NCI-H187 treated with DMSO at 0.1 percent for 48 hours (cell line): ENCODE measurements around the gene SPN.
"Not testable (repeated sequence)": the region's sequence is repeated elsewhere in the genome, so short reads cannot be mapped to it uniquely, and the experiment has no call there.

Source experiments
- DNase-seq: peaks from one replicate; lab custom pipeline; 2025; lab: John Stamatoyannopoulos, UW

SPN gene

DNA sequence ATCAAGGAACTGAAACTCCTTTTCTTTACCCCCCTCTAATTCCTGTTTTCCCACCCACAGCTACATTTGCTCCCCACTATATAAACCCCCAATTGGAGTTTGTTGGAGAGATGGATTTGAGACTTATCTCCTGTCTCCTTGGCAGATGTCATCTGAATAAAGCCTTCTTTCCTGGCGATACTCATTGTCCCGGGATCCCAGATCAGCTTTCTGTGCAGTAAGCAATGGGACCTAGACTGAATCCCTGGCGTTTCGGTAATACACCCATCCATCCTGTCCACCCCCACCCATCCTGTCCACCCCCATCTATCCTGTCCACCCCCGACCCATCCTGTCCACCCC is 38.1 kb downstream of the SPN start:
- no peak for DNase-seq

DNA sequence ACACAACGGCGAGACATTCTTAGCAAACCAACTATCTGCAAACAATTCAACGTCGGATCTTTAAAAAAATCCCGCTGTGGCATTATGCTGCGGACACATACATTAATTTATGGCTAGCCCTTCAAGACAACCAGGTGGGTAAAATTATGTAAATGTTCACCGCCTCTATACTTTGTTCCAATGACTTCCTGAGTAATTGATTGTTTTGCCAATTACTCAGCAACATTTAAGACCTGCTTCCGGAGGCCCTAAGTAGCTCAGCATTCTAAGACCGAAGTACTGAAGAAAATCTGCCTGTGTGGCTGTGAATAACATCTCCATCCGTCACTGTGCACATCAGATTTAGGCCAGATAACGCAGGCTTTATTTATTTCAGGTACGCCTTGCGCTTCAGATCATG is 39.2 kb downstream of the SPN start:
- DNase-seq = no peak

DNA sequence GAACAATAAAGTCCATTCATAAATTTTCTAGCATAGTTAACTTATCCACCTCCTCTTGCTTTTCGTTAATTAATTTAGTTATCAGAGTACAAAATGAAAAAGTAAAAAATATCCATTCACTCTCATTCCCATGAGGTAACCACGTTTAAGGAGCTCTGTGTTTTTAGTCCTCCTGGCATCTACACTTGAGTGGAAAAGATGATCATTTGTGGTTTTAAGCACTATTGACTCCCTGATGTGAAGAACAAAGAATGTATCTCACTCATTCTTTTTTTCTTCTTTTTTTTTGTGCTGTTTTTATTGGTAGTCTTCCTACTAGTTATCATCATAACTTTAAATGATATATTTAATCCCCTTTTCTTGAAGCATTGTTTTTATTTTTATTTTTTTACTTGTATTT is 42.0 kb downstream of the SPN start:
- no peak for DNase-seq

DNA sequence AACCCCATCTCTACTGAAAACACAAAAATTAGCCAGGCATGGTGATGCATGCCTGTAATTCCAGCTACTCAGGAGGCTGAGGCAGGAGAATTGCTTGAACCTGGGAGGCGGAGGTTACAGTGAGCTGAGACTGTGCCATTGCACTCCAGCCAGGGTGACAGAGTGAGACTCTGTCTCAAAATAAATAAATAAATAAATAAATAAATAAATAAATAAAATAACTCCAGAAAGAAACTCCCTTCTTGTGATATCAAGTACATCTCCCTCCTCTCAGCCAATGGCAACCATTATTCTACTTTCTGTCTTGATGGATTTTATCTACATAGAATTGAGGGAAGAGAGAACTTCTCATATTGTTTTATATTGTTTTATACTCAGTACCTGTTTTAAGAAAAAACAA is 44.1 kb downstream of the SPN start:
- not testable (repeated sequence) for DNase-seq

DNA sequence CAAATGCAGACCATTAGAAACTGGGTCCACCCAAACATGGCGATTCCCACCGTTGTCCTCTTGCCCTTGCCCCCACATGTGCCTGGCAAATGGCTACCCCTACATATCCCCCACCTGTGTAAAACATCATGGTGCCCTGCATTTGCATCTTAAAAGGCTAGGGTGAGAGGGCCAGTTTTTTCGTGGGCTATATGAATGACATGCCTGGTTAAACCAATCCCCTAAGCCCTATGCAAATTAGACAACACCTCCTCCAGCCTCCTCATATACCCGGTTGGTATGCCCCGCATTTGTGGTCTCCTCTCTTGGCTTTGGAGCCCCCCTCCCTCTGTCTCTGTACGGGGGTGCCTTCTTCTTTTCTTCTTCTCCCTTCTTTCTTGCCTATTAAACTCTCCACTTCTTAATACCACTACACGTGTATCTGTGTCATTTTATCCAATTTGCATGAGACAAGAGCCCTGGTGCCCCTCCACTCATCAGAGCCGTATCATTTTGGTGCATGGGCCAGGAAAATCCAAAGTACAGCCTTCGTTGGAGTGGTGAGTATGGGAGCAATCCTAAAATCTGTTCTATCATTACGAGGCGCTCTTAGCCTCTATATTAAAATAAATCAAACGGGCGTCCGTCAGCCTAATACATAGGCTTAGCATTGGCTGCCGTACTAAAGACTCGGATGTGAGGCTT is 46.0 kb downstream of the SPN start:
- DNase-seq = no peak

DNA sequence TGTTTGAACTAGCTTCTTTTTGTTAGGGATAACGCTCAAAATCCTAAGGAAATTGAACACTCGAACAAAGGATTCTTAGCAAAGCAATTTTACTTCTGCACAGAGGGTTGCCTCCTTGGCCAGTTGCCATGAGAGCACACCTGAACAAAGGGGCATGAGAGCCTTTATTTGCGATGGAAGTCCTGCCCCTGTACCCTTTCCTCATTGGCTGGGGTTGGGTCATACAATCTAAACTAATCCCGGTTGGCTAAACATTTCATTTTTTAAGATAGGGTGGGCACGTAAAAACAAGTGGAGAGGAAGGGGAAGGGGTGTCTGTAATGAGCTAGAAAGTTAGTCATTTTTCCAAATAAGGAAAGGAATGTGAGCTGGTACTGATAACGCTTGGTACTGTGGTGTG is 46.6 kb downstream of the SPN start:
- not testable (repeated sequence) for DNase-seq

DNA sequence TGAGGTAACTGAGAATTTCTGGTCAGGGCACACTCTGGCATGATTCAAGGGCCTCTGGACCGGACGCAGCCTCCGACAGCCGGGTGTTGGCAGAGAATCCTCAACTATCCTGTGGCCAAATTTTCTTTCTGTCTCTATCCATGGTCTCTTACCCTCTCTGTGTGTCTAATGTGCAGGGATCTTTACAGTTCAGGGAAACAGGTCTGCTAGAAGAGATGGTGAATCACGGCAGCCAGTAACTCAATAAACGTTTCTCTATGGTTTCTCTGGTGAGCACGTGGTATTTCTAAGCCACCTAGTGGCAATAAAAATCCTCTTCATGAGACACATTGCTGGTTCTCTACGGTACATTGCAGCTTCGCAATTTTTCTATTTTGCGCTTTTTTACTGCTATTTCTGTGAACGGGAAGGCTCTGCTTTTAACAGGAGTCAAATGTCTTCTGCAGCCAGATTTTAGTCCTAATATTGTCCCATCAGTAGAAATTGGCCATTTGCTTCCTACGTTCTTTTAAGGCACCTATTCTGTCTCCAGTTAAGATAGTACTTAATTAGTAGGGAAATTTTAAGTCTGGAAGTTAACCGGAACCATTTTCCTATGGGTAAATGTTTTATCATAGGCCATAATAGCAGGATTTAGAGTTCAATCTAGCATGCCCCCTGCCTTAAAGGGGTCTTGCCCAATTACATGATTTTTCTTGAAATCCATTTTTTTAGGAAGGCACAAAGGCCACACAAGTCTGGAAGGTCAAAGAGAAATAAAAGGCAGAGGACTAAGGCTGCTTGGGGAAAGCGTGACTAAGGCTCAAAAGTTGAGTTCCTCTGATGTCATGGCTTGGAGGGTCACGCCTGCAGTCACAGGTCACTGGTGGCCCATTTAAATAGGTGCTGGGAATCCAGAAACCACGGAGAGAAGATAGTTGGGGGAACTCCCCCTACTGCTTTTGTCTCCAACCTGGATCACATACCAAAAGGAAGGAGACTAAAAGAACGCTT is 47.5 kb downstream of the SPN start:
- DNase-seq = no peak

DNA sequence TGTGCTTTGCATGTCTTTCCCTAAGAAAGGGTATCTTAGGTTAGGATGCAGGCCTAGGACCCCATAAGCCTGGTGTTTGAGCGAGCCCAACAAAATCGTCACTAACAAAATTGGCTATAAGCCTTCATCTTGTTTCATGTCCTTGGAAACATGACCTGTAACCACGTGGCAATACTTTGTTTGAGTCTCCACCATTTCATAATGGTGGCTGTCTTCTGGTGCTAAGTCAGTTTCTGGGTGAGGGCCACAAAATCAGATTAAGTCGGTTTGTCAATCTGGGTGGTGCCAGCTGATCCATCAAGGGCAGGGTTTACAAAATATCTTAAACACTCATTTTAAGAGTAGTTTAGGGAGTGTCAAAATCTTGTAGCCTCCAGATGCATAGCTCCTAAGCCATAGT is 49.8 kb downstream of the SPN start:
- DNase-seq = no peak

DNA sequence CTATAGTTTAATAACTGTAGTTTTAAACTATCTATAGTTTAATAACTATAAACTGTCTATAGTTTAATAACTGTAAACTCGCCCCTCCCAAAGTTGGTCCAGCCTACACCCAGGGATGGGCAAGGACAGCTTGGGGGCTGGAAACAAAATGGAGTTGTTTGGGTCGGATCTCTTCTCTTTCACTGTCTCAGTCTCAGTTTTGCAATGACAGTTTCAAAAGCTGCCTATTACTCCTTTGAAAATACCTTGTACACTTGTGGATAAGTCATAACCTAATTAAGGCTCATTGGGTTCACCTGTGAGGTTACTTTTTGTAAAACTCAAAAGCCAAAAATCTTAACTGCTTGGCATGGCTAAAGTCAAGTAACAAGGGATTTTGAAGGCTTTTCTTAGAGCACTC is 51.3 kb downstream of the SPN start:
- no peak for DNase-seq

DNA sequence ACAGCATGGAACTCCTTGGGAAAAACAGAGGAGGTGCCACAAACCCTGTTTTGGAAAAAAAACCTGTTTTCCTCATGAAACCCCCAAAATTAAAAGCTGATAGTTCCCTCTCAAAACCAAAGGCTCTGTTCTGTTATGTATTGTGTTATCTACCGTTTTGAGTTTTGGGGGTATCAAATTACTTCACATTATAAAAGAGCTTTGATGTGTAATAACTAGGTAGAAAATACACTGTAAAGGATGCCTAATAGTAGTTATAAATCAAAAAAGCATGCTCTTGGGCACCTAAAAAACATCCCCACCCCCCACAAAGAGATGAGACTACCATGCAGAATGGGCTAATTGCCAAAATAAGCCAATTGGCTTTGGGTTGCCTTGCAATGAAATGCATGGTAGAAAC is 51.9 kb downstream of the SPN start:
- no peak for DNase-seq

DNA sequence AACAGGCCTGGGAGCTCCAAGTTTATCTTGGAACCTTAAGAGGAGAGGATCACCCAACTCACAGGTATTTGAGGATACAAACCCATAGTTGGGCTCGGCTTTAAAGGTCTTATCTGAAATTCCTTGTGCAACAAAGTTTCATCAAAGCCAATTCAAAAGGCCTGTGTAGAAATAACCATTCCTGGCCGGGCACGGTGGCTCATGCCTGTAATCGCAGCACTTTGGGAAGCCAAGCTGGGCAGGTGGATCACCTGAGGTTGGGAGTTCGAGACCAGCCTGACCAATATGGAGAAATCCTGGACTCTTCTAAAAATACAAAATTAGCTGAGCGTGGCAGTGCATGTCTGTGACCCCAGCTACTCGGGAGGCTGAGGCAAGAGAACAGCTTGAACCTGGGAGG is 54.1 kb downstream of the SPN start:
- no peak for DNase-seq

DNA sequence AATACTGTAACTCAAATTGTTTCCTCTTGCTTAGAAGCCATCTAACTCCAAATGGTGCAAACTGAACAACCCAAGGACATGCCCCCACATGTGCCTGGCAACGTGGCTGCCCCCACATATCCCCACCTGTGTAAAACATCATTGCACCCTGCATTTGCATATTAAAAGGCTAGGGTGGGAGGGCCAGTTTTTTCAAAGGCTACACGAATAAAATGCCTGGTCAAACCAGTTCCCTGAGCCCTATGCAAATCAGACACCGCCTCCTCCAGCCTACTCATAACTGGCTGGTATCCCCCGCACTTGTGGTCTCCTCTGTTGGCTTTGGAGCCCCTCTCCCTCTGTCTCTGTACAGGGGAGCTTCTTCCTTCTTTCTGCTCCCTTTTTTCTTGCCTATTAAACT is 56.0 kb downstream of the SPN start:
- DNase-seq = no peak
